Nephron progenitor cell (in vitro differentiated cells): ENCODE results near the gene HLF.

ENCODE experiments used
- DNase-seq: peaks from one replicate; pipeline ENCODE4 v3.0.0; 2021
- H3K27ac Mint-ChIP-seq: 2 replicates; pipeline ENCODE4 v1.8.0; 2021; ENCODE audit warnings: mild to moderate bottlenecking, moderate library complexity, mixed read lengths
- H3K27me3 Mint-ChIP-seq: 2 replicates; pipeline ENCODE4 v1.8.0; 2021; ENCODE audit warnings: mild to moderate bottlenecking, low read depth, mixed read lengths; ENCODE audit not compliant: poor library complexity
- H3K36me3 Mint-ChIP-seq: 2 replicates; pipeline ENCODE4 v1.8.0; 2021; ENCODE audit warnings: low read depth, mixed read lengths
- H3K4me1 Mint-ChIP-seq: 2 replicates; pipeline ENCODE4 v1.8.0; 2021; ENCODE audit warnings: mixed read lengths
- H3K4me3 Mint-ChIP-seq: 2 replicates; pipeline ENCODE4 v1.8.0; 2021; ENCODE audit warnings: mild to moderate bottlenecking, moderate library complexity, mixed read lengths
- H3K9me3 Mint-ChIP-seq: 2 replicates; pipeline ENCODE4 v1.8.0; 2021; ENCODE audit warnings: mild to moderate bottlenecking, moderate library complexity, mixed read lengths
- CTCF ChIP-seq: fragments of 200-600 bp; sonication (generic); IDR thresholded peaks from 2 replicates; pipeline ENCODE4 v1.5.0; 2021; ENCODE audit warnings: antibody characterized with exemption

The HLF gene

GRCh38 chr17:55321427-55322060 is 56.8 kb downstream of the HLF start:
- Mint-ChIP-seq H3K4me3 (no peak overlapping the region), H3K27me3 (peaks cover 3% of the 10 kb centered on the region), H3K4me1 (no peaks in the 10 kb centered on the region), H3K36me3 (no peaks in the 10 kb centered on the region), H3K9me3 (no peaks in the 10 kb centered on the region), H3K27ac (no peak overlapping the region)
- no peak for DNase-seq
- no peak for TF ChIP-seq CTCF

GRCh38 chr17:55322453-55322985 is 57.8 kb downstream of the HLF start:
- Mint-ChIP-seq H3K36me3 (no peaks in the 10 kb centered on the region), H3K27me3 (no peaks in the 10 kb centered on the region), H3K9me3 (no peaks in the 10 kb centered on the region), H3K27ac (no peak overlapping the region), H3K4me3 (no peak overlapping the region), H3K4me1 (no peaks in the 10 kb centered on the region)
- DNase-seq: no peak
- no peak for TF ChIP-seq CTCF

- DNase-seq: no peak
- Mint-ChIP-seq H3K27ac (no peak overlapping the region), H3K4me3 (no peak overlapping the region), H3K4me1 (no peaks in the 10 kb centered on the region), H3K9me3 (peaks cover 6% of the 10 kb centered on the region), H3K36me3 (no peaks in the 10 kb centered on the region), H3K27me3 (no peaks in the 10 kb centered on the region)
- TF ChIP-seq CTCF: no peak
These were observed 58.9 kb downstream of the HLF start for GRCh38 chr17:55323518-55324295.

GRCh38 chr17:55324296-55324978 is 59.7 kb downstream of the HLF start:
- no peak overlapping the region for H3K27ac Mint-ChIP-seq
- no peaks in the 10 kb centered on the region for H3K27me3 Mint-ChIP-seq
- no peak for TF ChIP-seq CTCF
- H3K9me3 Mint-ChIP-seq: peaks cover 9% of the 10 kb centered on the region
- no peak overlapping the region for H3K4me3 Mint-ChIP-seq
- no peak for DNase-seq
- no peaks in the 10 kb centered on the region for H3K36me3 Mint-ChIP-seq
- H3K4me1 Mint-ChIP-seq: no peaks in the 10 kb centered on the region

GRCh38 chr17:55325406-55325805 is 60.6 kb downstream of the HLF start:
- no peak overlapping the region for H3K27ac Mint-ChIP-seq
- TF ChIP-seq CTCF: no peak
- no peak for DNase-seq
- H3K9me3 Mint-ChIP-seq: peaks cover 9% of the 10 kb centered on the region
- H3K4me3 Mint-ChIP-seq: no peak overlapping the region
- peaks cover 3% of the 10 kb centered on the region for H3K27me3 Mint-ChIP-seq
- H3K4me1 Mint-ChIP-seq: no peaks in the 10 kb centered on the region
- H3K36me3 Mint-ChIP-seq: no peaks in the 10 kb centered on the region
